DOHH2 (cell line): ENCODE measurements around the gene SFXN5.

ENCODE experiments used
- H3F3A ChIP-seq: fragments of 200-600 bp; sonication (generic), shearing (Covaris generic); 2 replicates; pipeline ENCODE4 v1.6.0; 2016; ENCODE audit warnings: antibody characterized with exemption, mild to moderate bottlenecking; ENCODE audit not compliant: control insufficient read depth, insufficient read depth
- H3K27ac ChIP-seq: fragments of 200-600 bp; sonication (generic); 2 replicates; pipeline ENCODE4 v1.5.1; 2014; ENCODE audit warnings: low read depth, mild to moderate bottlenecking, low read length, moderate library complexity
- H3K27me3 ChIP-seq: fragments of 200-600 bp; sonication (generic); 2 replicates; pipeline ENCODE4 v1.6.1; 2014; ENCODE audit warnings: mild to moderate bottlenecking, low read length, mixed read lengths; ENCODE audit not compliant: control insufficient read depth
- H3K36me3 ChIP-seq: fragments of 200-600 bp; sonication (generic); 2 replicates; pipeline ENCODE4 v1.6.1; 2014; ENCODE audit warnings: mild to moderate bottlenecking, low read length, moderate library complexity, mixed read lengths; ENCODE audit not compliant: control insufficient read depth
- H3K4me1 ChIP-seq: fragments of 200-600 bp; sonication (generic); 2 replicates; pipeline ENCODE4 v1.6.1; 2014; ENCODE audit warnings: mild to moderate bottlenecking, low read length, mixed read lengths; ENCODE audit not compliant: control insufficient read depth
- H3K4me2 ChIP-seq: fragments of 200-600 bp; sonication (generic); 2 replicates; pipeline ENCODE4 v1.6.0; 2014; ENCODE audit warnings: mild to moderate bottlenecking, low read length, moderate library complexity
- H3K4me3 ChIP-seq: fragments of 200-600 bp; sonication (generic); 2 replicates; pipeline ENCODE4 v1.5.1; 2014; ENCODE audit warnings: mild to moderate bottlenecking, low read length, mixed read lengths
- H3K79me2 ChIP-seq: fragments of 200-600 bp; sonication (generic); 2 replicates; pipeline ENCODE4 v1.6.1; 2014; ENCODE audit warnings: mild to moderate bottlenecking, low read length, mixed read lengths; ENCODE audit not compliant: control insufficient read depth
- H3K9me2 ChIP-seq: fragments of 200-600 bp; sonication (generic); replicated peaks from 2 replicates; pipeline ENCODE4 v1.6.1; 2014; ENCODE audit warnings: mild to moderate bottlenecking, low read length, mixed read lengths; ENCODE audit not compliant: control insufficient read depth
- H3K9me3 ChIP-seq: fragments of 200-600 bp; sonication (generic); 2 replicates; pipeline ENCODE4 v1.6.1; 2014; ENCODE audit warnings: antibody characterized with exemption, low read length, mixed read lengths; ENCODE audit not compliant: control insufficient read depth, insufficient read depth
- H4K20me1 ChIP-seq: fragments of 200-600 bp; sonication (generic); 2 replicates; pipeline ENCODE4 v1.6.0; 2014; ENCODE audit warnings: low read depth, mild to moderate bottlenecking, antibody characterized with exemption, low read length, moderate library complexity; ENCODE audit not compliant: control insufficient read depth, insufficient read depth
- EZH2phosphoT487 ChIP-seq: fragments of 200-600 bp; sonication (generic); IDR thresholded peaks from 2 replicates; pipeline ENCODE4 v1.6.1; 2017; ENCODE audit warnings: borderline replicate concordance, mild to moderate bottlenecking, antibody characterized with exemption, low read length, moderate library complexity, mixed read lengths
- TF ChIP-seq, protein P1 (sequence below): fragments of 200-600 bp; sonication (generic); IDR thresholded peaks from one replicate; pipeline ENCODE4 v1.5.1; 2014; ENCODE audit warnings: antibody characterized with exemption, mild to moderate bottlenecking, low read depth, low read length; ENCODE audit not compliant: poor library complexity, severe bottlenecking

SFXN5 gene

DNA sequence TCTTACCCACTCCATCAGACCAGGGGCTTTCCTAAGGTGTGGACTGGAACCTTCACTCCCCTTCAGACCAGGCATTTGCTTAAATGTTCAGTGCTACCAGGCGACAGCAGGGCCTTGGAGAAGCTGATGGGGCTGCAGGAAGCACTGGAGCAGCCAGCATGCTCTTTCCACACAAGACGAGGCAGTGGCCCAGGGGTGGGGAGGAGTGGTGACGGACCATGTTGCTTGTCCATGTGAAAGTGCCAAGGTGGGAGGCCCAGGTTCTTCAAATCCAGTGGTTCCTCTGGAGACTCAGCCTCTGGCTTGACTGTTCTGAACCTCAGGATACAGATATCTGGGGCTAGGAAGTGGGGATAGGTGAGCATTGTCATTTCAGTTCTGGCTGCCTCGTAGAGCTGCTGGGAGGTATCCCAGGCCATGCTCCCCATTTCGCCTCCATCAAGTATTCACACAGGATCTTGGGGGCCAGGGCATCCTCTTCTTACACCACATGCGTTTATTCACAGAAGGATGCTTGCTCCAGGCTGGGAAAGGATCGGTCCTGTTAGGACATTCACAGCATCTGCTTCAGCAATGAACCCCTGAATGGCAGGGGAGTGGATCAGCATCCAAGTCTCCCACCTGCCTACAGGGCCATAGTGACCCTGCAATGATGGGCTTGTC lies 62.2 kb downstream of the SFXN5 start:
- TF ChIP-seq, protein P1, sequence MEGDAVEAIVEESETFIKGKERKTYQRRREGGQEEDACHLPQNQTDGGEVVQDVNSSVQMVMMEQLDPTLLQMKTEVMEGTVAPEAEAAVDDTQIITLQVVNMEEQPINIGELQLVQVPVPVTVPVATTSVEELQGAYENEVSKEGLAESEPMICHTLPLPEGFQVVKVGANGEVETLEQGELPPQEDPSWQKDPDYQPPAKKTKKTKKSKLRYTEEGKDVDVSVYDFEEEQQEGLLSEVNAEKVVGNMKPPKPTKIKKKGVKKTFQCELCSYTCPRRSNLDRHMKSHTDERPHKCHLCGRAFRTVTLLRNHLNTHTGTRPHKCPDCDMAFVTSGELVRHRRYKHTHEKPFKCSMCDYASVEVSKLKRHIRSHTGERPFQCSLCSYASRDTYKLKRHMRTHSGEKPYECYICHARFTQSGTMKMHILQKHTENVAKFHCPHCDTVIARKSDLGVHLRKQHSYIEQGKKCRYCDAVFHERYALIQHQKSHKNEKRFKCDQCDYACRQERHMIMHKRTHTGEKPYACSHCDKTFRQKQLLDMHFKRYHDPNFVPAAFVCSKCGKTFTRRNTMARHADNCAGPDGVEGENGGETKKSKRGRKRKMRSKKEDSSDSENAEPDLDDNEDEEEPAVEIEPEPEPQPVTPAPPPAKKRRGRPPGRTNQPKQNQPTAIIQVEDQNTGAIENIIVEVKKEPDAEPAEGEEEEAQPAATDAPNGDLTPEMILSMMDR = no peak
- no peak for TF ChIP-seq EZH2phosphoT487
- Histone ChIP-seq H3K9me2 (no peaks in the 10 kb centered on the region), H3F3A (no peaks in the 10 kb centered on the region), H3K79me2 (no peaks in the 10 kb centered on the region), H3K4me1 (no peaks in the 10 kb centered on the region), H3K9me3 (no peaks in the 10 kb centered on the region), H3K27ac (no peak overlapping the region), H3K36me3 (no peaks in the 10 kb centered on the region), H3K4me3 (no peak overlapping the region), H3K27me3 (no peaks in the 10 kb centered on the region), H4K20me1 (no peaks in the 10 kb centered on the region), H3K4me2 (no peak overlapping the region)

DNA sequence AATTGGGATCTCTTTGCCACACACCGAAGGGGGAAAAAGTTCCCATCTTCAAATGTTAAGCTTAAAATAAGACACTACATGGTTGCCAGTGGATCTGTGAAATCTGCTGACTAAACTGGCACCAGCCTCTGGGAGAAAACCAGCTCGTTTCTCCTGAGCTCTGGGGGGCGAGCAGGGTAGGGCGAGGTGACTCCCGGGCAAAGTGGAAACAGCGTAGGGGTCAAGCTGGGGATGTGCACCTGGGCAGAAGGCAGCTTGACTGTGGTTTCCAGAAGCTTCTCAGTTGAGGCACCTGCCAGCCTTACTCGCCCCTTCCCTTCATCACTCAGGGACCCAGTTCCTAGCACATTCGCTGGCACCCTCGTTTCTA lies 62.8 kb downstream of the SFXN5 start:
- H3K27me3 ChIP-seq = no peaks in the 10 kb centered on the region
- no peak overlapping the region for H3K4me3 ChIP-seq
- H3K79me2 ChIP-seq = no peaks in the 10 kb centered on the region
- H3K9me2 ChIP-seq = no peaks in the 10 kb centered on the region
- H3K36me3 ChIP-seq = no peaks in the 10 kb centered on the region
- no peak overlapping the region for H3K27ac ChIP-seq
- no peaks in the 10 kb centered on the region for H3K9me3 ChIP-seq
- H3F3A ChIP-seq = no peaks in the 10 kb centered on the region
- no peaks in the 10 kb centered on the region for H3K4me1 ChIP-seq
- H3K4me2 ChIP-seq = no peak overlapping the region
- no peaks in the 10 kb centered on the region for H4K20me1 ChIP-seq
- TF ChIP-seq, protein P1 = no peak
- no peak for TF ChIP-seq EZH2phosphoT487

DNA sequence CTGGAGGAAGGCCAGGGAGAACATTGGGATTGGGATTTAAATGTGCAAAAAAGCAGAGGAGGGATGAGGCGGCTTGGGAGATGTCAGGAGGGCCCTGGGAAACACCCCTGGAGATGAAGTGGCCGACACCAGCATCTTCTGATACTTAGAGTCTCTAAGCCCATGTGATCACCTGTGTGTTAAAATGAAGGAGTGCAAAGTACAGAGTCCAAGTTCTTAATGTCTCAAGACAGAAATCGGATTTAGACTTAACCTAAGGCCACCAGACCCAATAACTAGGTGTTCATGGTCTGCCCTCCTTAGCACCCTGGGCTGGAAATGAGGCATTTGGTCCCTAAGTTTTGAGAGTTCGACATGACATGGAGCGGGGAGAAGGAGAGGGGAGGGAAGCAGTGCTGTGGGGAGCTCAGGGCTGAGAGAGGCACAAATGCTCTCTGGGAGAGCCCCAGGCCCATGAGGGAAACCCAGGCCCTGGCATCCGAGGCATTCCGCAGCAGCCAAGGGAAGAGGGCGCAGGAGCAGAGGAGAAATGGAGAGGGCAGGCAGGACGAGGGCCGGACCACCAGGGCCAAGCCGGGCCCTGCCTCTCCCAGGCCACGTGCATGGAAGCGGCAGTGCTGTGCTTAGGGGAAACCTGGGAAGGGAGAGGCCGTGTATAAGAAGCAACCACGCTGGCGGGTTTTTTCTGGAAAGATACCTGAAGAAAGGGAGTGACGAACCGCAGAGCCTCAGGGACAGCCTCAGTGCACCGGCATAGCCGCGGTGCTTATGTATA lies 63.3 kb downstream of the SFXN5 start:
- Histone ChIP-seq H3F3A (no peaks in the 10 kb centered on the region), H3K27ac (no peak overlapping the region), H3K36me3 (no peaks in the 10 kb centered on the region), H3K9me2 (no peaks in the 10 kb centered on the region), H3K4me1 (no peaks in the 10 kb centered on the region), H3K4me3 (no peak overlapping the region), H3K9me3 (no peaks in the 10 kb centered on the region), H3K27me3 (no peaks in the 10 kb centered on the region), H4K20me1 (no peaks in the 10 kb centered on the region), H3K4me2 (no peak overlapping the region), H3K79me2 (no peaks in the 10 kb centered on the region)
- no peak for TF ChIP-seq EZH2phosphoT487
- TF ChIP-seq, protein P1 = no peak
